Stimulated activated CD4-positive, alpha-beta T cell treated with anti-CD3 and anti-CD28 coated beads, Interleukin-15, amount 100 ng/mL, for 48 hours (primary cell): ENCODE results near the gene MSI2.

Experiments
- DNase-seq, 2 donors: peaks; one replicate each; pipeline ENCODE4 v3.0.0-alpha.2; 2020; ENCODE audit warnings: low read depth in 2 of 2

Gene MSI2

GRCh38 chr17:57316361-57316760, 60.0 kb downstream of the MSI2 start:
- no peak for DNase-seq

DNA sequence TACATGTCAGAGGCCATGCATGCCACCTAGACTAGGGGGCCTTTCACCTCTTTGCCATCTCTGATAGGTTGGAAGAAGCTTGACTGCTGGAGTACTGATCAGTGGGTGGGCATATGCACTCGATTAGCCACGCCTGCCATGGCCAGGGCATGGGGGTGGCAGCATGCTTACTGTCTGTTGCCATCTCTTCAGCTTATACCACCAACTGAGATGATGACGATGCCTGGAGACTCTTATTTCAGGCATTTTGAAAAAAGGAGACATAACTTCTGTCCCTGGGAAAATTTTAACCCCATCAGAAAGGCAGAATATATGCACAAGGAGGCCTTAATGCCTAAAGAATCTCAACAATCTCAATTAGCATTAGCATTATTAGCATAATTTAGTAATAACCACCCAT, 60.8 kb downstream of the MSI2 start:
- no peak for DNase-seq

GRCh38 chr17:57318913-57319312, 62.6 kb downstream of the MSI2 start:
- DNase-seq: no peak

DNA sequence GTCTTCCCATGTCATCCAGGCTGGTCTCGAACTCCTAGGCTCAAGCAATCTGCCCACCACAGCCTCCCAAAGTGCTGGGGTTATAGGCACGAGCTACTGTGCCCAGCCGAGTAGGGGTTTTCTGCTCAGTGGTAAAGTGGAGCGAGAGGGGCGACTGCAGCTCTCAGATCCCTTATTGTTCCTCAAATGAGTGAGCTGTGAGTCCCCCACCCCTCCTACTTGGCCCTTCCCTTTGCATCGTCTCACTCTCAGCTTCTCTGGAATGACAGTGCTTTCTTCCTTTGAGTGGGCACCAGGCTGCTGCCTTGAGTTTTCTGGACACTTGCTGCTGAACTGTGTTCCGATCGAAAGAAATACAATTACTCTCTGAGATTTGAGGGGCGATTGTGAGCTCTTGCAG, 63.5 kb downstream of the MSI2 start:
- DNase-seq: no peak

DNA sequence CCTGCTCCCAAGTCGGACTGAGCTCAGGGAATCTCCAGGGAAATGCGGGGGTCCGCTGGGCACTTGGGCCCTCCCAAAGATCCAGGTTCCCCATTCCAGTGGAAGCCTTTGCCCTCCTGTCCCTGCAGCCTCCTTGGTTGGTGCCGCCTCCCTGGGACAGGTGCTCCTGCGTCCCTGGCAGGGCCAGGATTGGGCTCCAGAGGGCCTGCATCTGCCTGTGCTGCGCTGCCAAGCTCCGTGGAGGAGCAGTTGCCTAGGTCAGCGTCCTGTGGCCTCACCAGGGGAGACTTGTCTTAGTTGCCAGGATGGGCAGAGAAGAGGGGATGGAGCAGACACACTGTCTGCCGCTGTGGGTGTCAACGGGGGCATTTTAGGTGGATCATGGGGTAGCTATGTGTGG, 67.1 kb downstream of the MSI2 start:
- no peak for DNase-seq

- no peak for DNase-seq
Measured at GRCh38 chr17:57324060-57324459, 67.7 kb downstream of the MSI2 start.

GRCh38 chr17:57324631-57325030, 68.3 kb downstream of the MSI2 start:
- DNase-seq: no peak

- no peak for DNase-seq
Measured at GRCh38 chr17:57326336-57326735, 70.0 kb downstream of the MSI2 start.

DNA sequence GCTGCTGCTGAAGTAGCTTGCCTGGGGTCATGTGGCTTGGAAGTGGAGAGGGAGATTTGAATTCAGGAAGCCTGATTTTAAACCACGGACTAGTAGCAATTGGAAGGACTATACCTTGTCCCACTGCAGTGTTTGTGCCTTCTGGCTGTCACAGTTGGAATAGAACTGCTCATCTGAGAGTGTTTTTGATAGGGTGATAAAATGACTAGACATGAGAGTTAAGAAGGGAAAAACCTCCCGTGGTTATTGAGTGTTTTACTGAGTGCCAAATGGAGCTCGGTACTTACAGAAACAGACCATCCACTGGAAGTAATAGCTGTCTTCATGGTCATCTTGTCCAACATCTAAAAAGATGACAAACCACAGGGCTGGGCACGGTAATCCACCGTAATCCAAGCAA, 70.4 kb downstream of the MSI2 start:
- no peak for DNase-seq

DNA sequence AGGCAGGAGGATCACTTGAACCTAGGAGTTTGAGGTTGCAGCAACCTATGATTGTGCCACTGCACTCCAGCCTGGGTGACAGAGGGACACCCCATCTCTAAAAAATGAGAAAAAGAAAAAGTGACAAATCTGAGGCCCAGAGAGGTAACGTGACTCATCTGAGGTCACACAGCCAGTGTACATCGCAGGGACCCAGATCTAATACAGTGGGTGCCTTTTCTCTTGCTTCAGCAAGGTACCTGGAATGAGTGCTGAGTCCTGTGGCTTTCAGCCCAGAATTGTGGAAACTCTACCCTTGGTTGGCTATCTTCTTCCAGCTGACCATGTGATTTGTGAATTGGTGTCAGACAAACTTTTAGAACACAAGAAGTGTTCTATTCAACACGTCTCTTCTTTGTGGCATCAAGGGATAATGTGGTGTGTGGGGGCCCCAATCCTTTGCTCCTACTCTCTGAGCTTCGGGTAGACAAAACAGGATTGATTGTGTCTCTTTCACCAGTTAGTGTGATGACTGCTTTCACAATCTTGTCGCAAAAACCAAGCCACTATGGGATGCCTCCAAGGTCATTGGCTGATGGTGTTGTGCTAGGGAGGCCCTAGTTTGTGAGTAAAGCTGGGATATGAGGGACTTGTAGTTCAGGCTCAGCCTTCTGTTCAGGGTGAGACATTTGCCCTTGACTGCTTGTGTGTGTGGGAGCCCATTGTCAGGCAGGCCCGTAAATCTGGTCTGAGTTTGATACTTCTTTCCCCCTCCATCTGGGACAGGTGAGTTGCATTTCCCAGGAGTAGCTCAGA, 71.0 kb downstream of the MSI2 start:
- DNase-seq: no peak

- DNase-seq: no peak
Measured at GRCh38 chr17:57328109-57328882, 72.0 kb downstream of the MSI2 start.

DNA sequence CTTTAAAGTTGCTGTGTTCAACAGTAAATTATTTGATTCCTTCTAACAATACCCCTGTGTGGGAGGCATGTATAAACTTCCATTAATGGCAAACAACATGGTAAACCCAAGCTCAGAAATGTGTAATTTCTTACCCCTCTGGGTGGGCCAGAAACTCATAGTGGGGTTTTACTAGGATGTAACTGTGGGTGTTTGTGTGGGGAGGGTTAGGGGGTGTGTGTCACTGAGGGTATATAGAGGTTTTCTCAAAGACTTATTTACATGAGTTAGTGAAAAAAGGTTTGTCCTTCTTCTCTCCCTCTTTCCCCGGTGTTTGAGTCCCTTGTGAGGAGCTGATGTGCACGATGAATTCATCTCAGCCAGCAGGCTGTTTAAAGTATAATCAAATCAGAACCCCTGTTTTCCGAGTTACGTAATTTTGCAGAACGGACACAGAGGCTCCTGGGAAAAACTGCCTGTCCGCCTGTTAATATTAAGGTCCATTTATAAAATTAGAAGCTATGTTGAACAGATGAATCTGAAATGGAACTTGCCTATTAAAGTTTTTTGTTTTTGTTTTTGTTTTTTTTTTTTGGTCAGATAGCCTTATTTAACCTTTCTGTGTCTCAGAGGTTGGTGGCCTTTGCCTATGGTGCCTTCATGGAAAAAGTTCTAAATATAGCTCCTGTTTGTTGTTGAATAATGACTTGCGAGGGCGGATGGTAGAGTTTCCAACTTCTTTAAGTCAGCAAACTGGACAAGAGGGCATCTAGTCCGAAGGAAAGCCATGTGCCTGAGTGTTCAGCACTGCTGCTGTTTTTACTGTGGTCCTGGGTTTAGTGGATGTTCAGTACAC, 73.3 kb downstream of the MSI2 start:
- DNase-seq: no peak

GRCh38 chr17:57330587-57330986, 74.3 kb downstream of the MSI2 start:
- no peak for DNase-seq

DNA sequence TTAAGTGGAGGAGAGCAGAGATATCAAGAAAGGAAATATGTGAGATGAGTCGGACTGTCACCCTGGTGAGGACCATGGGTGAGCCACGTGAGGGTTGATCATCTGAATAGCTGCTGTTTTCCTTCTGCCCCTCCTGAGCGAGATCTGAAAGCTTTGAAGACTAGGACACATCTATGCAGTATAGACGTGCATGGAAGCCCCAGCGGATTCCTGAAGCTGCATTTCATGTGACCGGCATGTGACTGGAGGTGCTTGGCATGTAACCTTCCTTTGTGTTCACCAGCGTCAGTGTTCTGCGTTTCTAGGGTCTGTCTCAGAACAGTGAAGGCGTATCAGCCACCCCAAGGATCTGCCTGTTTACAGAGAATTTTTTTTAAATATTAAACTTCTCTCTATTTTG, 75.1 kb downstream of the MSI2 start:
- no peak for DNase-seq

DNA sequence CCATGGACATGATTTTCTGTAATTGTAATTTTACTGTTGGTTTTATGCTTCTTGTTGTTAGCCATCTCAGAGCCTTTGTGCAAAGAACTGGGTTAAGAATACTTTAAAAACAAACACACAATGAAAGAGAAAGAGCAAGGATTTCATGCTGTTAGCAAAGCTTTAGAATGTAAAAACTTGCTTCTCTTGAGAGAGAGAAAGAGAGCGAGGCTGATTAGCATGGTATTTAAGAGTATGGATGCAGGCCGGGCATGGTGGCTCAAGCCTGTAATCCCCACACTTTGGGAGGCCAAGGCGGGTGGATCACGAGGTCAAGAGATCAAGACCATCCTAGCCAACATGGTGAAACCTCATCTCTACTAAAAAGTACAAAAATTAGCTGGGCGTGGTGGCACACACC, 76.2 kb downstream of the MSI2 start:
- DNase-seq: no peak

DNA sequence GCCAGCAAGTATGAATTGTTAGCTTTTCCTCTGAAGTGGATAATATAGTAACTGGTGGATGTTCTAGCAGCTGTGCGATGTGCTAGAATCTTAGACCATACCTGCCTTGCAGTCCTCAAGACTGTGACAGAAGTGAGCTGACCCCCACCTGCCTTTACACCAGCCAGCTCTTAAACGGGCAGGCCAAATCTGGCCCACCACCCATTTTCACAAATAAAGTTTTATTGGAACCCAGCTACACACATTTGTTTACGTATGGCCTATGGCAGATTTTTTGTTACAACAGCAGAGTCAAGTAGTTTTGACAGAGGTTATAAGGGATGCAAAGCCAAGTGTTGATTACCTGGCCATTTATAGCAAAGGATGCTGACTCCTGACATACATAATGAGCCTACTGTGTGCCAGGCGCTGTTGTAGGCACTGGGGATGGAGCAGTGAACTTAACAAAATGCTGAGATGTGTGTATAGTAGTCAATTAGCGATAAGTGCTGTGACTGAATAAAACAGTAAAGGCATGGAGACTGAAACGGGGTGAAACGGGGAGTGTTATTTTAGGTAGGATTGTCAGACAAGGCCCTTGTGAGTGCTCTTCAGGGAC, 79.0 kb downstream of the MSI2 start:
- DNase-seq: no peak

GRCh38 chr17:57337390-57337789, 81.1 kb downstream of the MSI2 start:
- DNase-seq: no peak

DNA sequence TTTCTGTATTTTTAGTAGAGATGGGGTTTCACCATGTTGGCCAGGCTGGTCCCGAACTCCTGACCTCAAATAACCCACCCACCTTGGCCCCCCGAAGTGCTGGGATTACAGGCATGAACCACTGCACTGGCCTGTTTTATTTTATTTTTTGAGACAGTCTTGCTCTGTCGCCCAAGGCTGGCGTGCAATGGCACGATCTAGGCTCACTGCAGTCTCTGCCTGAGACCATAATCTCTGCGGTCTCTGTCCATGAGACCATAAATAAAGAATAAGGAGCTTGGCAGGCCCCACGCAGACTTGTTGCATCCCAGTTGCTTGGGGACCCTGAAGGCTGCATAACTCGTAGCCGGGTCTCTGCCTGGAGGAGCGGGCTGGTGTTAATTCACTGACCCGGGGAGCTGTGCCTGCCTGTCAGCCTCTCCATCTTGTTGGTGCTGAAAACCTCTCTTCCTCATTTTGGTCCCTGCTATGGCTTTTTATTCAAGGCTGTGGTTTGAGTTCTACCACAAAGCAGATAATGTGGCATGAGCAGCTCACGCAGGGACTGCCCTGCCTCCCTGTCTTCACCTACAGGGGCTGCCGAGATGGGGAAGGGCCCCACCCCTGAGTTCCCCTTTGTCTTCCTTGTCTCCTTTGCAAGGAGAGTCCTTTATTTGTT, 82.1 kb downstream of the MSI2 start:
- DNase-seq: no peak

GRCh38 chr17:57340160-57340981, 84.0 kb downstream of the MSI2 start:
- DNase-seq: no peak
